ENCODE data around the gene SNX33.

GRCh38 chr15:75653347-75653913 lies 5.7 kb downstream of the SNX33 start:
- TF ChIP-seq, protein P1, sequence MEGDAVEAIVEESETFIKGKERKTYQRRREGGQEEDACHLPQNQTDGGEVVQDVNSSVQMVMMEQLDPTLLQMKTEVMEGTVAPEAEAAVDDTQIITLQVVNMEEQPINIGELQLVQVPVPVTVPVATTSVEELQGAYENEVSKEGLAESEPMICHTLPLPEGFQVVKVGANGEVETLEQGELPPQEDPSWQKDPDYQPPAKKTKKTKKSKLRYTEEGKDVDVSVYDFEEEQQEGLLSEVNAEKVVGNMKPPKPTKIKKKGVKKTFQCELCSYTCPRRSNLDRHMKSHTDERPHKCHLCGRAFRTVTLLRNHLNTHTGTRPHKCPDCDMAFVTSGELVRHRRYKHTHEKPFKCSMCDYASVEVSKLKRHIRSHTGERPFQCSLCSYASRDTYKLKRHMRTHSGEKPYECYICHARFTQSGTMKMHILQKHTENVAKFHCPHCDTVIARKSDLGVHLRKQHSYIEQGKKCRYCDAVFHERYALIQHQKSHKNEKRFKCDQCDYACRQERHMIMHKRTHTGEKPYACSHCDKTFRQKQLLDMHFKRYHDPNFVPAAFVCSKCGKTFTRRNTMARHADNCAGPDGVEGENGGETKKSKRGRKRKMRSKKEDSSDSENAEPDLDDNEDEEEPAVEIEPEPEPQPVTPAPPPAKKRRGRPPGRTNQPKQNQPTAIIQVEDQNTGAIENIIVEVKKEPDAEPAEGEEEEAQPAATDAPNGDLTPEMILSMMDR (IDR thresholded peaks at IDR 0.05 in 2 of 3, conservative IDR thresholded peaks at IDR 0.05 in 1 of 3; ENCODE audit: borderline replicate concordance in 1 of 3, insufficient read depth in 1 of 3, low read depth in 2 of 3, low read length in 2 of 3): no peak
- TF ChIP-seq EZH2 (IDR thresholded peaks at IDR 0.05) (no peak), POLR2A (IDR thresholded peaks at IDR 0.05; ENCODE audit: borderline replicate concordance, extremely low read depth, insufficient read depth, insufficient read length) (no peak), POLR2AphosphoS5 (IDR thresholded peaks at IDR 0.05; ENCODE audit: low read depth, low read length) (no peak), TCF7L2 (IDR thresholded peaks at IDR 0.05; ENCODE audit: borderline replicate concordance, extremely low read depth, insufficient read depth, insufficient read length) (no peak)
